SU-DHL-6 (cell line): Measurements from ENCODE around the gene ZNF77.

Experiments used
- H2AFZ ChIP-seq: fragments of 200-600 bp; sonication (generic); 2 replicates; pipeline ENCODE4 v1.6.1; 2014; ENCODE audit warnings: low read depth, mild to moderate bottlenecking, moderate library complexity, mixed read lengths, antibody characterized with exemption, low read length; ENCODE audit not compliant: severe bottlenecking
- H3F3A ChIP-seq: fragments of 200-600 bp; shearing (Covaris generic); 2 replicates; pipeline ENCODE4 v1.6.0; 2016; ENCODE audit warnings: antibody characterized with exemption, mild to moderate bottlenecking; ENCODE audit not compliant: insufficient read depth
- H3K27ac ChIP-seq: fragments of 200-600 bp; sonication (generic); 2 replicates; pipeline ENCODE4 v1.5.1; 2016; ENCODE audit warnings: low read depth, mild to moderate bottlenecking, low read length, moderate library complexity, mixed read lengths
- H3K27me3 ChIP-seq: fragments of 200-600 bp; sonication (generic), shearing (Covaris generic); 2 replicates; pipeline ENCODE4 v1.6.0; 2014; ENCODE audit warnings: mild to moderate bottlenecking, low read length
- H3K36me3 ChIP-seq: fragments of 200-600 bp; sonication (generic); 2 replicates; pipeline ENCODE4 v1.6.1; 2014; ENCODE audit warnings: mild to moderate bottlenecking, low read length, mixed read lengths
- H3K4me2 ChIP-seq: fragments of 300-600, 200-600 bp; shearing (Covaris generic), sonication (generic); 2 replicates; pipeline ENCODE4 v1.6.0; 2014; ENCODE audit warnings: low read length, low read depth, mild to moderate bottlenecking; ENCODE audit not compliant: poor library complexity, severe bottlenecking
- H3K4me3 ChIP-seq: fragments of 200-600 bp; sonication (generic); 2 replicates; pipeline ENCODE4 v1.5.1; 2014; ENCODE audit warnings: antibody characterized with exemption, low read length, mild to moderate bottlenecking, mixed read lengths; ENCODE audit not compliant: insufficient read depth, poor library complexity, severe bottlenecking
- H3K79me2 ChIP-seq: fragments of 200-600 bp; sonication (generic); 2 replicates; pipeline ENCODE4 v1.6.1; 2014; ENCODE audit warnings: mild to moderate bottlenecking, low read length, moderate library complexity; ENCODE audit not compliant: insufficient read depth
- H3K9ac ChIP-seq: fragments of 200-600 bp; sonication (generic); 2 replicates; pipeline ENCODE4 v1.7.0; 2014; ENCODE audit warnings: mild to moderate bottlenecking, low read length
- H3K9me2 ChIP-seq: fragments of 200-600 bp; sonication (generic); replicated peaks from 2 replicates; pipeline ENCODE4 v1.6.1; 2014; ENCODE audit warnings: low read length; ENCODE audit not compliant: insufficient read depth
- H3K9me3 ChIP-seq: fragments of 200-600 bp; sonication (generic); 2 replicates; pipeline ENCODE4 v1.6.1; 2014; ENCODE audit warnings: low read length, mixed read lengths; ENCODE audit not compliant: insufficient read depth
- H4K20me1 ChIP-seq: fragments of 200-600 bp; sonication (generic); 2 replicates; pipeline ENCODE4 v1.6.1; 2014; ENCODE audit warnings: low read depth, mild to moderate bottlenecking, antibody characterized with exemption, low read length, moderate library complexity, mixed read lengths
- EZH2phosphoT487 ChIP-seq: fragments of 200-600 bp; sonication (generic), shearing (Covaris generic); conservative IDR thresholded peaks from 2 replicates; pipeline ENCODE4 v1.6.1; 2018; ENCODE audit warnings: mild to moderate bottlenecking, antibody characterized with exemption, low read length, moderate library complexity, mixed read lengths
- TF ChIP-seq, protein P1 (sequence below): fragments of 200-600 bp; sonication (generic); IDR thresholded peaks from one replicate; pipeline ENCODE4 v1.5.1; 2017; ENCODE audit warnings: antibody characterized with exemption, mild to moderate bottlenecking, low read length, moderate library complexity; ENCODE audit not compliant: insufficient read depth, poor library complexity, severe bottlenecking

The ZNF77 gene

DNA sequence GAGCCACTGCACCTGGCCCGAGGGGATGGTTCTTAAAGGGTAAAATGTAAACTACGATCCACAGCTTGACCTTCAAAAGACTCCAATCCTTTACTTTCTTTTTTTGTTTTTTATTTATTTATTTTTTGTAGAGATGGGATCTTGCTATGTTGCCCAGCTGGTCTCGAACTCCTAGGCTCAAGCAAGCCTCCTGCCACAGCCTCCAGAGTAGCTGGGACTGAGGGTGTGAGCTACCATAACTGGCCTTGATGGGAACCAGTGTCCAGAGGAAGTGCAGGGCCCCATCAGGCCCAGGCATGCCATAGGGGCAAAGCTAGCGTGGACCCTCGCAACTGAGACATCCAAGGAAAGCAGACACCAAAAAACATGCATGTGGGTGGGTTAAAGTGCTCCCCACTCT is 18.4 kb upstream of the ZNF77 start:
- no peak overlapping the region for H3K4me2 ChIP-seq
- no peaks in the 10 kb centered on the region for H4K20me1 ChIP-seq
- H3K79me2 ChIP-seq: no peaks in the 10 kb centered on the region
- no peaks in the 10 kb centered on the region for H3K27me3 ChIP-seq
- H3K36me3 ChIP-seq: no peaks in the 10 kb centered on the region
- H3K9ac ChIP-seq: no peak overlapping the region
- no peak overlapping the region for H3K27ac ChIP-seq
- H3K9me2 ChIP-seq: no peaks in the 10 kb centered on the region
- no peaks in the 10 kb centered on the region for H3F3A ChIP-seq
- H3K9me3 ChIP-seq: no peaks in the 10 kb centered on the region
- H2AFZ ChIP-seq: no peak overlapping the region
- TF ChIP-seq, protein P1, sequence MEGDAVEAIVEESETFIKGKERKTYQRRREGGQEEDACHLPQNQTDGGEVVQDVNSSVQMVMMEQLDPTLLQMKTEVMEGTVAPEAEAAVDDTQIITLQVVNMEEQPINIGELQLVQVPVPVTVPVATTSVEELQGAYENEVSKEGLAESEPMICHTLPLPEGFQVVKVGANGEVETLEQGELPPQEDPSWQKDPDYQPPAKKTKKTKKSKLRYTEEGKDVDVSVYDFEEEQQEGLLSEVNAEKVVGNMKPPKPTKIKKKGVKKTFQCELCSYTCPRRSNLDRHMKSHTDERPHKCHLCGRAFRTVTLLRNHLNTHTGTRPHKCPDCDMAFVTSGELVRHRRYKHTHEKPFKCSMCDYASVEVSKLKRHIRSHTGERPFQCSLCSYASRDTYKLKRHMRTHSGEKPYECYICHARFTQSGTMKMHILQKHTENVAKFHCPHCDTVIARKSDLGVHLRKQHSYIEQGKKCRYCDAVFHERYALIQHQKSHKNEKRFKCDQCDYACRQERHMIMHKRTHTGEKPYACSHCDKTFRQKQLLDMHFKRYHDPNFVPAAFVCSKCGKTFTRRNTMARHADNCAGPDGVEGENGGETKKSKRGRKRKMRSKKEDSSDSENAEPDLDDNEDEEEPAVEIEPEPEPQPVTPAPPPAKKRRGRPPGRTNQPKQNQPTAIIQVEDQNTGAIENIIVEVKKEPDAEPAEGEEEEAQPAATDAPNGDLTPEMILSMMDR: no peak
- no peak for TF ChIP-seq EZH2phosphoT487
- no peak overlapping the region for H3K4me3 ChIP-seq

DNA sequence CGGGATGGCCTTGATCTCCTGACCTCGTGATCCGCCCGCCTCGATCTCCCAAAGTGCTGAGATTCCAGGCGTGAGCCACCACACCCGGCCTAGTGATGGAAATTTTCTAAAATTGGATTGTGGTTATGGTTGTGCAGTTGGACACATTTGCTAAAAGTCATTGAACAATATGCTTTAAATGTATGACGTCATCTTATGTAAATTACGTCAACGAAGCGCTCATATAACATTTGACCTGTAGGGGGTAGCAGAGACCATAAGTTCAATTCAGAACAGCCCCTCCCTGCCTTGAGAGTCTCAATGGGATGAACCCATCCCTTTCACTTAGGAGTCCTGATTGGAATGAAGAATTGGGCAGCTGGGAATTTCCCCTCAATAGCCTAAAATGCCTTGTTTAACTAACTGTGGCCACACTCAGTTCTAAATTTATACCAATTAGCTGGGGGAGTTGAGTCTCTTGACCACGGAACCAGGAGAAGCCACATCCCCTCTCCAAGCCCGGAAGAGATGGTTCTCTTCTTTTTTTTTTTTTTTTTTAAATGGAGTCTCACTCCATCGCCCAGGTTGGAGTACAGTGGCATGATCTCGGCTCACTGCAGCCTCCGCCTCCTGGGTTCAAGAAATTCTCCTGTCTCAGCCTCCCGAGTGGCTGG is 17.4 kb upstream of the ZNF77 start:
- H3K36me3 ChIP-seq: no peaks in the 10 kb centered on the region
- H3K27me3 ChIP-seq: no peaks in the 10 kb centered on the region
- no peak overlapping the region for H2AFZ ChIP-seq
- H3K9me2 ChIP-seq: no peaks in the 10 kb centered on the region
- H4K20me1 ChIP-seq: no peaks in the 10 kb centered on the region
- no peak overlapping the region for H3K27ac ChIP-seq
- H3K4me3 ChIP-seq: no peak overlapping the region
- H3K4me2 ChIP-seq: no peak overlapping the region
- H3K9ac ChIP-seq: no peak overlapping the region
- H3F3A ChIP-seq: no peaks in the 10 kb centered on the region
- no peaks in the 10 kb centered on the region for H3K79me2 ChIP-seq
- no peaks in the 10 kb centered on the region for H3K9me3 ChIP-seq
- TF ChIP-seq EZH2phosphoT487: no peak
- TF ChIP-seq, protein P1: peak; percentile 53

DNA sequence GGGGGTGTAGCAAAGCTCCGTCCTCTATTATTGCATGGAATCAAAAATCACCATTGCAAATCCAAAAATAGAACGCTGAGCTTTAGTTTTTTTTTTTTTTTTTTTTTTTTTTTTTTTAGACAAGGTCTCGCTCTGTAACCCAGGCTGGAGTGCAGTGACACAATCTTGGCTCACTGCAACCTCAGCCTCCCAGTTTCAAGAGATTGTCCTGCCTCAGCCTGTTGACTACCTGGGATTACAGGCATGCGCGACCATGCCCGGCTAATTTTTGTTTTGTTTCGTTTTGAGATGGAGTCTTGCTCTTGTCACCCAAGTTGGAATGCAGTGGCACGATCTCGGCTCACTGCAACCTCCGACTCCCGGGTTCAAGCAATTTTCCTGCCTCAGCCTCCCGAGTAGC is 15.3 kb upstream of the ZNF77 start:
- no peaks in the 10 kb centered on the region for H3K9me3 ChIP-seq
- H2AFZ ChIP-seq: no peak overlapping the region
- H3K9me2 ChIP-seq: no peaks in the 10 kb centered on the region
- H3K36me3 ChIP-seq: no peaks in the 10 kb centered on the region
- no peaks in the 10 kb centered on the region for H3K27me3 ChIP-seq
- no peaks in the 10 kb centered on the region for H3F3A ChIP-seq
- H3K27ac ChIP-seq: no peak overlapping the region
- no peak overlapping the region for H3K9ac ChIP-seq
- no peaks in the 10 kb centered on the region for H3K79me2 ChIP-seq
- TF ChIP-seq, protein P1: no peak
- TF ChIP-seq EZH2phosphoT487: no peak
- no peaks in the 10 kb centered on the region for H4K20me1 ChIP-seq
- no peak overlapping the region for H3K4me3 ChIP-seq
- no peak overlapping the region for H3K4me2 ChIP-seq
